K562 (cell line): ENCODE data around the gene MYBPC3. TPM values are rescaled to one million over a fixed set of nuclear protein-coding genes. Genes with fewer than 3 reads are reported as not detected.

Experiments used
- ATAC-seq: fragments of 200-7000 bp; cut with Tn5 transposase; 3 replicates; pipeline ENCODE4 v1.9.1; 2020; ENCODE audit warnings: moderate library complexity
- BruUV-seq: library from RNA; stranded (reverse); fragments of 400-500 nt; replicated peaks from 2 replicates; lab custom pipeline; 2021; lab: Mats Ljungman, UMichigan
- CTCF ChIA-PET: fragments of 300-600 bp; formaldehyde crosslinking; extraction: SDS; loops from one replicate; lab custom pipeline; 2021; ENCODE audit warnings: low intra/inter-chr PET ratio; lab: Yijun Ruan, JAX
- POLR2A ChIA-PET: fragments of 300-600, 350-650 bp; sonication (Branson Sonifier 250); formaldehyde crosslinking; extraction: SDS; loops from one replicate; lab custom pipeline; 2021; ENCODE audit warnings: antibody characterized with exemption, inconsistent platforms; lab: Yijun Ruan, JAX
- DNase-seq, 4 experiments: peaks; one replicate each; pipeline versions ENCODE4 v3.0.0 to v3.0.0-alpha.2; 2011 to 2018; ENCODE audit warnings: low spot score in 3 of 4, mixed read lengths in 3 of 4; ENCODE audit errors: extremely low read depth in 1 of 4
- FAIRE-seq: peaks from 2 replicates; lab custom pipeline; 2011; peaks lifted over from hg19 to GRCh38; lab: Jason Lieb, UNC
- H2AFZ ChIP-seq: 2 replicates; pipeline ENCODE4 v1.6.0; 2011; ENCODE audit warnings: low read depth, low read length, control low read depth, inconsistent platforms
- H3K27ac ChIP-seq: fragments of 200-600 bp; 3 replicates; pipeline ENCODE4 v1.8.0; 2011; ENCODE audit warnings: low read depth, mild to moderate bottlenecking, control low read depth, inconsistent platforms, low read length, moderate library complexity, mixed read lengths; ENCODE audit errors: extremely low read depth
- H3K27me3 ChIP-seq, 2 experiments: fragments of 300-600 bp in 1 of 2; 2 replicates in 1 of 2; 3 replicates in 1 of 2; pipeline versions ENCODE4 v1.6.0 to v1.8.0; 2011; ENCODE audit warnings: inconsistent platforms in 2 of 2, low read length in 2 of 2, mild to moderate bottlenecking in 1 of 2, mixed read lengths in 1 of 2, moderate library complexity in 1 of 2; ENCODE audit not compliant: control insufficient read depth in 2 of 2, insufficient read depth in 2 of 2
- H3K36me3 ChIP-seq: fragments of 300-600 bp; 3 replicates; pipeline ENCODE4 v1.8.0; 2011; ENCODE audit warnings: mild to moderate bottlenecking, low read length, inconsistent platforms; ENCODE audit not compliant: control insufficient read depth, insufficient read depth
- H3K4me1 ChIP-seq, 2 experiments: fragments of 200-600 bp in 1 of 2; replicated peaks in 1 of 2; 2 replicates in 1 of 2; 3 replicates in 1 of 2; pipeline versions ENCODE4 v1.5.1 to v1.8.0; 2011; ENCODE audit warnings: inconsistent platforms in 2 of 2, low read length in 2 of 2, mild to moderate bottlenecking in 1 of 2, mixed read lengths in 1 of 2, moderate library complexity in 1 of 2; ENCODE audit not compliant: control insufficient read depth in 2 of 2, insufficient read depth in 2 of 2
- H3K4me2 ChIP-seq: 2 replicates; pipeline ENCODE4 v1.6.1; 2011; ENCODE audit warnings: low read length, control low read depth, inconsistent platforms, mixed read lengths; ENCODE audit not compliant: insufficient read depth
- H3K4me3 ChIP-seq: fragments of 200-600 bp; sonication (generic), shearing (Covaris generic); 2 replicates; pipeline ENCODE4 v1.5.1; 2016; ENCODE audit warnings: control low read depth, inconsistent platforms
- H3K79me2 ChIP-seq: fragments of 200-600 bp; 3 replicates; pipeline ENCODE4 v1.8.0; 2011; ENCODE audit warnings: low read length, inconsistent platforms; ENCODE audit not compliant: control insufficient read depth, insufficient read depth
- H3K9ac ChIP-seq, 2 experiments: 2 replicates each; pipeline versions ENCODE4 v1.6.0 to v1.6.1; 2011; ENCODE audit warnings: low read depth in 2 of 2, low read length in 2 of 2, control low read depth in 1 of 2, inconsistent platforms in 1 of 2, mild to moderate bottlenecking in 1 of 2, mixed read lengths in 1 of 2; ENCODE audit not compliant: insufficient read depth in 1 of 2
- H3K9me1 ChIP-seq: one replicate; pipeline ENCODE4 v1.6.0; 2011; ENCODE audit warnings: inconsistent platforms, mild to moderate bottlenecking, low read length, moderate library complexity; ENCODE audit not compliant: control insufficient read depth, insufficient read depth
- H3K9me3 ChIP-seq: replicated peaks from 2 replicates; pipeline ENCODE4 v1.5.1; 2011; ENCODE audit warnings: low read depth, low read length, inconsistent platforms; ENCODE audit not compliant: control insufficient read depth, insufficient read depth
- H4K20me1 ChIP-seq: replicated peaks from 2 replicates; pipeline ENCODE4 v1.6.1; 2011; ENCODE audit warnings: low read length, inconsistent platforms, mixed read lengths; ENCODE audit not compliant: control insufficient read depth, insufficient read depth
- CEBPB ChIP-seq: fragments of 450-650 bp; IDR thresholded peaks from 2 replicates; pipeline ENCODE4 v1.6.1; 2016; ENCODE audit warnings: missing genetic modification characterization, missing compliant biosample characterization
- CTBP1 ChIP-seq: fragments of 450-650 bp; IDR thresholded peaks from 2 replicates; pipeline ENCODE4 v1.6.1; 2016; ENCODE audit warnings: borderline replicate concordance
- FOS ChIP-seq: IDR thresholded peaks from 3 replicates; pipeline ENCODE4 v1.6.1; 2011; ENCODE audit not compliant: insufficient read length; ENCODE audit errors: extremely low read depth
- GABPB2 ChIP-seq: fragments of 250-450 bp; sonication (Bioruptor Pico); conservative IDR thresholded peaks from 2 replicates; pipeline ENCODE4 v1.5.1; 2021; ENCODE audit warnings: mild to moderate bottlenecking
- KLF16 ChIP-seq: IDR thresholded peaks from 2 replicates; pipeline ENCODE4 v1.6.1; 2016; ENCODE audit warnings: antibody characterized with exemption
- MAZ ChIP-seq, 2 experiments: fragments of 450-650 bp in 1 of 2; sonication (generic) in 1 of 2; formaldehyde crosslinking; IDR thresholded peaks in 1 of 2; conservative IDR thresholded peaks in 1 of 2; 2 replicates each; pipeline versions ENCODE4 v1.4.0 to v1.5.0; 2020; ENCODE audit warnings: mild to moderate bottlenecking in 1 of 2, missing genetic modification reagents in 1 of 2
- NFATC3 ChIP-seq: fragments of 450-650 bp; IDR thresholded peaks from 2 replicates; pipeline ENCODE4 v1.6.1; 2017; ENCODE audit warnings: mild to moderate bottlenecking
- NR2C1 ChIP-seq, 2 experiments: fragments of 450-650 bp; IDR thresholded peaks; 2 replicates each; pipeline ENCODE4 v1.6.1; 2017; ENCODE audit warnings: mild to moderate bottlenecking in 2 of 2, antibody characterized with exemption in 1 of 2, inconsistent platforms in 1 of 2, missing compliant biosample characterization in 1 of 2, missing genetic modification characterization in 1 of 2
- RNF2 ChIP-seq: sonication (generic); IDR thresholded peaks from 2 replicates; pipeline ENCODE4 v1.6.1; 2016
- SIN3A ChIP-seq, 2 experiments: fragments of 150-350 bp in 1 of 2; IDR thresholded peaks; 2 replicates each; pipeline ENCODE4 v1.6.1; 2011 to 2016; ENCODE audit warnings: borderline replicate concordance in 2 of 2, low read depth in 2 of 2, low read length in 2 of 2, mild to moderate bottlenecking in 2 of 2, moderate library complexity in 2 of 2; ENCODE audit not compliant: control insufficient read depth in 1 of 2
- TCF7 ChIP-seq: sonication (generic); IDR thresholded peaks from 2 replicates; pipeline ENCODE4 v1.6.1; 2016; ENCODE audit warnings: antibody characterized with exemption, borderline replicate concordance
- ZNF24 ChIP-seq: fragments of 450-650 bp; IDR thresholded peaks from 2 replicates; pipeline ENCODE4 v1.6.1; 2016
- ZNF347 ChIP-seq: fragments of 450-650 bp; formaldehyde crosslinking; IDR thresholded peaks from 2 replicates; pipeline ENCODE4 v1.4.0; 2020; ENCODE audit warnings: low read depth, mild to moderate bottlenecking, moderate library complexity
- WGBS: fragments of 100-300 bp; shearing (Covaris generic); methylation state at CpG from one replicate; pipeline ENCODE4 v1.1.6; 2016; ENCODE audit warnings: low coverage, mixed read lengths; ENCODE audit not compliant: insufficient coverage; ENCODE audit errors: missing lambda C conversion rate; 5-methylcytosine and 5-hydroxymethylcytosine counted together
- in situ Hi-C: fragments of 300-500 bp; cut with MboI; formaldehyde crosslinking; loops from 4 replicates; pipeline ENCODE4 v1.15.0; 2018; ENCODE audit warnings: inconsistent platforms, mixed read lengths
- intact Hi-C: fragments of 100-400 bp; cut with micrococcal nuclease; formaldehyde crosslinking; loops from 2 replicates; pipeline ENCODE4 v1.14.2; 2022
- polyA plus RNA-seq, 8 experiments: library from polyadenylated mRNA; depleted of rRNA in 4 of 8; stranded (reverse) in 5 of 8; unstranded in 3 of 8; fragments of >200 nt; fragmentation: Nextera tagmentation in 2 of 8; fragmentation: Illumina TruSeq in 1 of 8; extraction: Ambion mirVana in 2 of 8; extraction: Trizol in 1 of 8; gene quantifications; 2 replicates each; pipeline versions ENCODE4 v1.2.1 to v1.2.3, GENCODE V29; 2011 to 2014; ENCODE audit warnings: inconsistent platforms in 1 of 8, missing spikeins in 1 of 8
- total RNA-seq, 7 experiments: library from RNA; depleted of rRNA in 6 of 7; stranded (reverse); fragments of >200 nt in 6 of 7; fragmentation: Illumina TruSeq in 2 of 7; extraction: Trizol in 2 of 7; gene quantifications; 2 replicates each; pipeline versions ENCODE4 v1.2.1 to v1.2.3, GENCODE V29; 2011 to 2021; ENCODE audit warnings: low replicate concordance in 1 of 7
- TF ChIP-seq, protein P1 (sequence below): fragments of 250-450 bp; sonication (Bioruptor Pico); IDR thresholded peaks from 2 replicates; pipeline ENCODE4 v1.5.0; 2020; ENCODE audit warnings: mild to moderate bottlenecking, borderline replicate concordance
- TF ChIP-seq, protein P2 (sequence below): IDR thresholded peaks from 2 replicates; pipeline ENCODE4 v1.6.1; 2011; ENCODE audit not compliant: insufficient read length; ENCODE audit errors: extremely low read depth
- TF ChIP-seq, protein P3 (sequence below): fragments of 250-450 bp; sonication (Bioruptor Pico); IDR thresholded peaks from 2 replicates; pipeline ENCODE4 v1.5.0; 2020; ENCODE audit warnings: mild to moderate bottlenecking

The MYBPC3 gene
- total and polyA plus RNA-seq, 9 of the 15 experiments (the other 6 are each of a cell fraction or from before 2014, with no cell fraction given): 0.01 TPM; not detected in 8

DNA sequence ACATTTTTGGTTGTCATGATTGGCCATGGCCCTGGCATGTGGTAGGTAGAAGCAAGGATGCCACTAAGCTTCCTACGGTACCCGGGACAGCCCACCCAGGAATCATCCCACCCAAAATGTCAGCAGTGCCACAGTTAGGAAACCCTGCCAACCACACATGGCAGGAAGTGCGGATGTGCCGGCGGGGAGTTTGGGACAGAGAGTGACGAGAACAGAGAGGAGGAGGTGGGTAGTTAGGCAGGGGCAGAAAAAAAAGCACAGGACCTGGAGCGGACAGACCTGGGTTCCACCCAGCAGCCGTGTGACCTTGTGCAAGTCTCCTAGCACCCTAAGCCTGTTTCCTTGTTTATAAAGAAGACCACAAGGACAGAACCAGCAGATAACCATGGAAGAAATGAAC is 22.5 kb upstream of the MYBPC3 start:
- no peak for TF ChIP-seq ZNF347 (CRISPR knock-in tag)
- TF ChIP-seq TCF7: no peak
- TF ChIP-seq FOS: no peak
- no peak for TF ChIP-seq CEBPB (tag)
- TF ChIP-seq, protein P1, sequence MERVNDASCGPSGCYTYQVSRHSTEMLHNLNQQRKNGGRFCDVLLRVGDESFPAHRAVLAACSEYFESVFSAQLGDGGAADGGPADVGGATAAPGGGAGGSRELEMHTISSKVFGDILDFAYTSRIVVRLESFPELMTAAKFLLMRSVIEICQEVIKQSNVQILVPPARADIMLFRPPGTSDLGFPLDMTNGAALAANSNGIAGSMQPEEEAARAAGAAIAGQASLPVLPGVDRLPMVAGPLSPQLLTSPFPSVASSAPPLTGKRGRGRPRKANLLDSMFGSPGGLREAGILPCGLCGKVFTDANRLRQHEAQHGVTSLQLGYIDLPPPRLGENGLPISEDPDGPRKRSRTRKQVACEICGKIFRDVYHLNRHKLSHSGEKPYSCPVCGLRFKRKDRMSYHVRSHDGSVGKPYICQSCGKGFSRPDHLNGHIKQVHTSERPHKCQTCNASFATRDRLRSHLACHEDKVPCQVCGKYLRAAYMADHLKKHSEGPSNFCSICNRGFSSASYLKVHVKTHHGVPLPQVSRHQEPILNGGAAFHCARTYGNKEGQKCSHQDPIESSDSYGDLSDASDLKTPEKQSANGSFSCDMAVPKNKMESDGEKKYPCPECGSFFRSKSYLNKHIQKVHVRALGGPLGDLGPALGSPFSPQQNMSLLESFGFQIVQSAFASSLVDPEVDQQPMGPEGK (CRISPR knock-in tag): no peak
- TF ChIP-seq NR2C1 (IDR thresholded peaks at IDR 0.05): no peak
- TF ChIP-seq NR2C1 (tag; IDR thresholded peaks at IDR 0.05): no peak
- TF ChIP-seq SIN3A (IDR thresholded peaks at IDR 0.05; ENCODE audit: borderline replicate concordance in 2 of 2, control insufficient read depth in 1 of 2, low read depth in 2 of 2, low read length in 2 of 2): no peak
- TF ChIP-seq, protein P2, sequence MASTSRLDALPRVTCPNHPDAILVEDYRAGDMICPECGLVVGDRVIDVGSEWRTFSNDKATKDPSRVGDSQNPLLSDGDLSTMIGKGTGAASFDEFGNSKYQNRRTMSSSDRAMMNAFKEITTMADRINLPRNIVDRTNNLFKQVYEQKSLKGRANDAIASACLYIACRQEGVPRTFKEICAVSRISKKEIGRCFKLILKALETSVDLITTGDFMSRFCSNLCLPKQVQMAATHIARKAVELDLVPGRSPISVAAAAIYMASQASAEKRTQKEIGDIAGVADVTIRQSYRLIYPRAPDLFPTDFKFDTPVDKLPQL: no peak
- no peak for TF ChIP-seq CTBP1
- no peak for TF ChIP-seq MAZ (CRISPR knock-in tag; conservative IDR thresholded peaks at IDR 0.05 in 1 of 2, IDR thresholded peaks at IDR 0.05 in 1 of 2)
- no peak for TF ChIP-seq NFATC3
- TF ChIP-seq KLF16: no peak
- TF ChIP-seq, protein P3, sequence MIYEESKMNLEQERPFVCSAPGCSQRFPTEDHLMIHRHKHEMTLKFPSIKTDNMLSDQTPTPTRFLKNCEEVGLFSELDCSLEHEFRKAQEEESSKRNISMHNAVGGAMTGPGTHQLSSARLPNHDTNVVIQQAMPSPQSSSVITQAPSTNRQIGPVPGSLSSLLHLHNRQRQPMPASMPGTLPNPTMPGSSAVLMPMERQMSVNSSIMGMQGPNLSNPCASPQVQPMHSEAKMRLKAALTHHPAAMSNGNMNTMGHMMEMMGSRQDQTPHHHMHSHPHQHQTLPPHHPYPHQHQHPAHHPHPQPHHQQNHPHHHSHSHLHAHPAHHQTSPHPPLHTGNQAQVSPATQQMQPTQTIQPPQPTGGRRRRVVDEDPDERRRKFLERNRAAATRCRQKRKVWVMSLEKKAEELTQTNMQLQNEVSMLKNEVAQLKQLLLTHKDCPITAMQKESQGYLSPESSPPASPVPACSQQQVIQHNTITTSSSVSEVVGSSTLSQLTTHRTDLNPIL (CRISPR knock-in tag): no peak
- TF ChIP-seq RNF2: no peak
- TF ChIP-seq GABPB2 (CRISPR knock-in tag): no peak
- no peak for TF ChIP-seq ZNF24
- Histone ChIP-seq H4K20me1 (no peaks in the 10 kb centered on the region), H3K27me3 (no peaks in the 10 kb centered on the region), H3K4me1 (peaks cover 37 to 52% of the 10 kb centered on the region in 2 experiments), H3K9me3 (no peaks in the 10 kb centered on the region), H3K79me2 (peaks cover 26% of the 10 kb centered on the region), H3K9ac (no peak overlapping the region; a peak in 1 of 4 replicates), H3K36me3 (peaks cover 15% of the 10 kb centered on the region; the same call in 1 of the 3 replicates), H3K9me1 (no peaks in the 10 kb centered on the region), H3K4me3 (no peak overlapping the region), H3K4me2 (no peak overlapping the region), H3K27ac (no peak overlapping the region), H2AFZ (no peak overlapping the region)
- intact Hi-C loops (loop anchor here (10.0 kb wide), 1 partner anchor 240 kb away; no protein-coding TSS in a partner anchor), in situ Hi-C loops (no loop called here)
- CTCF ChIA-PET: interaction anchor here (1.2 to 1.9 kb wide), 3 partner anchors 33 to 242 kb away, joined by 5 to 6 read pairs (median 5); partner anchors contain the start of gene SLC39A13
- no peak for ATAC-seq
- 91% methylated on average over 7 of the region's 8 CpGs for WGBS
- no peak for DNase-seq
- FAIRE-seq: no peak
- POLR2A ChIA-PET: interaction anchor here (0.6 to 1.5 kb wide), 4 partner anchors 11 to 181 kb away, joined by 3 to 6 read pairs (median 4); no protein-coding TSS in a partner anchor
- BruUV-seq: no TSS peak
